ENCODE results near the gene ATOH8. TPM values are rescaled to one million over a fixed set of nuclear protein-coding genes. Genes with fewer than 3 reads are reported as not detected.

Gene ATOH8
- polyA plus RNA-seq, 1 donor (not counting 4 experiments of a cell fraction or from before 2014, with no cell fraction given) = not detected

- DNase-seq (ENCODE audit: low read depth, low spot score) (no peak), FAIRE-seq (peak; percentile 80)
- TF ChIP-seq CTCF (optimal IDR thresholded peaks at IDR 0.05 in 1 of 3, IDR thresholded peaks at IDR 0.05 in 1 of 3, conservative IDR thresholded peaks at IDR 0.05 in 1 of 3; ENCODE audit: extremely low read depth in 1 of 3, insufficient read depth in 2 of 3, low read length in 3 of 3) = no peak
- H3K36me3 ChIP-seq (ENCODE audit: control insufficient read depth in 2 of 2, extremely low read depth in 1 of 2, insufficient read depth in 2 of 2, low read length in 2 of 2) = no peaks in the 10 kb centered on the region
- peaks cover 9% of the 10 kb centered on the region for H3K4me1 ChIP-seq (ENCODE audit: control insufficient read depth, extremely low read depth, insufficient read depth, low read length)
- H3K4me2 ChIP-seq (ENCODE audit: control insufficient read depth, extremely low read depth, insufficient read depth, low read depth, low read length) = no peak overlapping the region
- no peaks in the 10 kb centered on the region for H4K20me1 ChIP-seq (ENCODE audit: control insufficient read depth, extremely low read depth, insufficient read depth, low read length)
- H3K9me3 ChIP-seq (ENCODE audit: control insufficient read depth, low read depth, low read length) = no peaks in the 10 kb centered on the region
- no peaks in the 10 kb centered on the region for H3K9me1 ChIP-seq (ENCODE audit: control insufficient read depth, extremely low read depth, insufficient read depth, low read length)
- dilution Hi-C loops (cut with MboI; ENCODE audit: extremely low pct_ligation_motif_present, low sequenced_read_pairs) = no loop called here
- H2AFZ ChIP-seq (ENCODE audit: control insufficient read depth, low read length) = no peak overlapping the region
- peaks cover 23% of the 10 kb centered on the region for H3K27me3 ChIP-seq (ENCODE audit: control insufficient read depth, extremely low read depth, insufficient read depth, low read length)
- no peak overlapping the region for H3K27ac ChIP-seq (ENCODE audit: control insufficient read depth, insufficient read depth, low read length)
- H3K4me3 ChIP-seq (ENCODE audit: control insufficient read depth in 2 of 3, extremely low read depth in 1 of 3, insufficient read depth in 2 of 3, low read depth in 1 of 3, low read length in 3 of 3) = no peak overlapping the region
- no peak overlapping the region for H3K9ac ChIP-seq (ENCODE audit: control insufficient read depth, extremely low read depth, insufficient read depth, low read length)
- no peaks in the 10 kb centered on the region for H3K79me2 ChIP-seq (ENCODE audit: control insufficient read depth, insufficient read depth, low read length)
Measured at GRCh38 chr2:85792783-85793441, 39.1 kb downstream of the ATOH8 start.

DNA sequence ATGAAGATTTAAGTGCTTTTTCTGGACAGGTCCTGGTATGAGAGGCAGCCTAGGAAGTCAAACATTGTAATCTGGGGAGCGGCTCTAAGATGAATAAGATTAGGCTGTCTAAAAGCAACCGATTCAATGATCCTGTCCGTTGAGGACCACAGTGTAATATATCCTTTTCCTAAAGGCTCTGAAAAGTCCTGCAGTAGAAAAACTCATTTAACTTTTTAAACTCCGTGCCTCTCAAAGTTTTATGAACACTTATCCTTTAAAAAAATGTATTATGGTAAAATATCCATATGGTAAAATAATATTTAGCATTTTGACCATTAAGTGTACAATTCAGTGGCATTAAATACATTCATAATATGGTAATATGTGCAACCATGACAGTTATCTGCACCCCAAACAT lies 39.8 kb downstream of the ATOH8 start:
- Histone ChIP-seq H3K27ac (ENCODE audit: control insufficient read depth, insufficient read depth, low read length) (no peak overlapping the region), H3K9me1 (ENCODE audit: control insufficient read depth, extremely low read depth, insufficient read depth, low read length) (no peaks in the 10 kb centered on the region), H3K9me3 (ENCODE audit: control insufficient read depth, low read depth, low read length) (no peaks in the 10 kb centered on the region), H3K4me3 (ENCODE audit: control insufficient read depth in 2 of 3, extremely low read depth in 1 of 3, insufficient read depth in 2 of 3, low read depth in 1 of 3, low read length in 3 of 3) (no peak overlapping the region), H3K27me3 (ENCODE audit: control insufficient read depth, extremely low read depth, insufficient read depth, low read length) (peaks cover 23% of the 10 kb centered on the region), H3K9ac (ENCODE audit: control insufficient read depth, extremely low read depth, insufficient read depth, low read length) (no peak overlapping the region), H4K20me1 (ENCODE audit: control insufficient read depth, extremely low read depth, insufficient read depth, low read length) (no peaks in the 10 kb centered on the region), H3K36me3 (ENCODE audit: control insufficient read depth in 2 of 2, extremely low read depth in 1 of 2, insufficient read depth in 2 of 2, low read length in 2 of 2) (no peaks in the 10 kb centered on the region), H3K79me2 (ENCODE audit: control insufficient read depth, insufficient read depth, low read length) (no peaks in the 10 kb centered on the region), H2AFZ (ENCODE audit: control insufficient read depth, low read length) (no peak overlapping the region), H3K4me2 (ENCODE audit: control insufficient read depth, extremely low read depth, insufficient read depth, low read depth, low read length) (no peak overlapping the region), H3K4me1 (ENCODE audit: control insufficient read depth, extremely low read depth, insufficient read depth, low read length) (peaks cover 9% of the 10 kb centered on the region)
- DNase-seq (ENCODE audit: low read depth, low spot score) = no peak
- FAIRE-seq = no peak
- dilution Hi-C loops (cut with MboI; ENCODE audit: extremely low pct_ligation_motif_present, low sequenced_read_pairs) = no loop called here
- TF ChIP-seq CTCF (optimal IDR thresholded peaks at IDR 0.05 in 1 of 3, IDR thresholded peaks at IDR 0.05 in 1 of 3, conservative IDR thresholded peaks at IDR 0.05 in 1 of 3; ENCODE audit: extremely low read depth in 1 of 3, insufficient read depth in 2 of 3, low read length in 3 of 3) (no peak), EZH2 (IDR thresholded peaks at IDR 0.05; ENCODE audit: low read length) (no peak)
